ENCODE data around the gene TXNL4B.

The TXNL4B gene

DNA sequence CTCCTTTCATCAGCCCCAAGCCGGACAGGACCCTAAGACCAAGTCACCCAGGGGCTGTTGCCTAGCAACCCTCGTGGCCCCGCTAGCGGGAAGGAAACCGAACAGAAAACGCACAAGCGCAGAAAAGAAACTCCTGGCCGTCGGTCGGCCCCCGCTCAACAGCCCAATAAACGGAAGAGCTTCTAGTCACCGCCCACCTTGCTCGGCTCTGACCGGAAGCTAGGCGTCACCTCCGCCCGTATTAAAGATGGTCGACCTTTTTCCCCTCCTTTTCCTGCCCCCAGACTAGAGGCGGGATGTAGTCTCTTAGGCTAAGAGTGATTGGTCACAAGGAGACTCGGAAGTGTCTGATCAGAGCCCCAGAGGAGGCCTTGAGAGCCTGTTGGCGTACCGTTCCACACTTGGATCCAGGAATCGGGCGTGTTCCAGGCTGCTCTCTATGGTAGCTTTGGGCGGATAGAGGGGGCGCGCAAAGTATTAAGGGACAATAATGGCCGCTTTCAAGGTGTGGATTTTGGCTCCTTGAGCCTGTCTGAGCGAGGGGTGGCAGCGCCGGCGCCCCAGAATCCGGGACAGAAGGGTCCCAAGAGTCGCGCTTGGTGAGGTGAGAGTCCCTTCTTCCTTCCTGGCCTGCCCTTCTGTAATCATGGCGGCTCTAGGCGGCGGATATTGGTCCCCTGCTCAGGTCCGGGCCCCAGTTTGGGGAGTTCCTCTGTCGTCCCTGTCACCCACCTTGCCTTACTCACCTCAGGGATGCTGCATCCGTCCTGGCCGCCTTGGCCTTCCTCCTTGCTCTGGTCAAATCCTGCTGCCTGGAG lies at the start of gene TXNL4B, which contains the start of gene DHX38:
Gene TXNL4B, minus strand, starts transcription at position 173 of the 818 bp plus-strand sequence. CDS start 2,871 bp downstream, outside the sequence.
Gene DHX38, plus strand, starts transcription at position 400 of the 818 bp plus-strand sequence. CDS start 2,311 bp downstream, outside the sequence.
- peak; percentile 98 for DNase-seq

DNA sequence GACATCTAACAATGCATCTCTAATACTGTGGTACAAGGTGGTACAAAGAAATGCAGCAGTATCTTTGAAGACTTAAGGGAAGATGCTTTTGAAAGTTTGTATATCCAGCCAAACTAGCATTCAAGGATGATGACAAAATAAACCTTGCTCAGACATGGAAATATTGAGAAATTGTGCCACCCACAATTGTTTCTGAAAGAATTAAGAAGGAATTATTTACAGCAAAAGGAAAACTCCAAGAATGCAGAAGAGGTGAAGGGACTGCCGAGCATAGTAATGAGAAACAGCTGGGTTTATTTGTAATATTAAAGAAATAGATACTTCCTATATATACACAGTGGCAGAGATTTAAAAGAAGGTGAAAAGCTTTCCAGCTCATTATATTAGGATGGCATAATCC lies 49.1 kb upstream of the TXNL4B start:
- no peak for DNase-seq

GRCh38 chr16:72139908-72140307 lies 46.5 kb upstream of the TXNL4B start:
- no peak for DNase-seq

- no peak for DNase-seq
Observed at GRCh38 chr16:72138064-72138572, 44.7 kb upstream of the TXNL4B start.

DNA sequence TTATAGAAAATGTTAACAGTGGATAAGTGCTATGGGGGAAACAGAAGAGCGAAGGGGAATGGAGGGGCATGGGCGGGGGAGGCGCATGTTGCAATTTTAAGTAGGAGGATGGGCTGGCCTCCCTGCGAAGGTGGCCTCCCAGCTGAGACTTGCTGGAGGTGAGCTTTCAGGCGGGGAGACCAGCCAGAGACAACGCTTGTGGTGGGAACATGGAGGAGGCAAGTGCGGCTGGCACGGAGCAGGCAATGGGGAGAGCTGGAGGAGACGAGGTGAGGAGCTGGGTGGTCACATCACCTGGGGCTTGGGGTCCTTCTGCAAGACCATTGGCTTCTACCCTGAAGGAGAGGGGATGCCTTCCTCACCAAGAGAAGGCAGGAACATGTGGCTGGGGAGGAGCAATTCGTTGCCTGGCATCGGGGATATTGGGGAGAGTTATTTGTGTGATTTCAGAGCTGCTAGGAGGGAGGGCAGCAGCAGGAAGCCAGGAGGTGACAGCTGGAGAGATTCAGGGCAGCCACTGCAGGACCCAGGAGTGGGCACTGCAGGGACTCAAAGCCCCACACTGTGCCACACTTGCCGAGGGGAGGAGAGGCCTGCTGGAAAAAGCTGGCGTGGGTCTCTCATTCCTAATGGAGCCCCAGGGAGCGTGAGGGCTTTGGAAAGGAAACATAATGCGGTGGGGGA lies 44.1 kb upstream of the TXNL4B start:
- no peak for DNase-seq

GRCh38 chr16:72134507-72134906 lies 41.1 kb upstream of the TXNL4B start:
- DNase-seq, result no peak

- no peak for DNase-seq
Observed at GRCh38 chr16:72132726-72133125, 39.3 kb upstream of the TXNL4B start.

DNA sequence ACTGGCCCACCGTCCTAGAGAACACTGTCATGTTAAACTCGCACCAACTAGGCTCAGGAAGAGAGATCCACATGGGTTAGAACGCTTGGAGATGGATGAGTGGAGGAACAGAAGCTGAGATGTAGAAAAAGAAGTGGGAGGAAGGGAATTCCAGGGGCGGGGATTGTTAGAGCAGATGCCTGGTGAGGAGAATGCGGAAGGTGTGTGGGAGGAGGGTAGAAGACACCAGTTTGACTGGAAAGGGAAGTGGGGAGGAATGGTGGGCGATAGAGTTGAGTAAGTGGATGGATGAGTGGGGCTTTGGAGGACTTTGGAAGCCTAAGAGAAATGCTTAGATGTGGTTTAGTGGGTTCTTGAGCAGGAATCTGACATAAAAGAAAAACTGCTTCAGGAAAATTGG lies 37.6 kb upstream of the TXNL4B start:
- DNase-seq, result no peak

GRCh38 chr16:72129976-72130656 lies 36.7 kb upstream of the TXNL4B start:
- DNase-seq, result no peak

DNA sequence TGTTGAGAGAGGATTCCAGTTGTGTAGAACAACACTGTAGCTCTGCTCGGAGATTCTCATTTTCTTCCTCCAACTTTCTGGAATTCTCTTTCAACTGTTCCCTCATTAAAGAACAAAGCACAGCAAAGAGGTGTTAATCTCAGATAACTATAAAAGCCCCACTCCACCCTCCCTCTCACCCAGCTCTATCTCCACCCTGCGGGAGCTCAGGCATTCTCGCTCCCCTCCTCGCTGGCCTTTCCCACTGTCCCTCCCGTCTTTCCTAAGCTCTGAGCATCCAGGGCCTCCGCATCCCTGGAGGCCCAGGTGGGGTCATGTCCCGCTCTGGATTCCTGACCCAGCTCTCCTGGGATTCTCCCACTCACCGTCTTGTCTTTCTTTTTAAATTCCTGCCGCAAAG lies 35.3 kb upstream of the TXNL4B start:
- no peak for DNase-seq

DNA sequence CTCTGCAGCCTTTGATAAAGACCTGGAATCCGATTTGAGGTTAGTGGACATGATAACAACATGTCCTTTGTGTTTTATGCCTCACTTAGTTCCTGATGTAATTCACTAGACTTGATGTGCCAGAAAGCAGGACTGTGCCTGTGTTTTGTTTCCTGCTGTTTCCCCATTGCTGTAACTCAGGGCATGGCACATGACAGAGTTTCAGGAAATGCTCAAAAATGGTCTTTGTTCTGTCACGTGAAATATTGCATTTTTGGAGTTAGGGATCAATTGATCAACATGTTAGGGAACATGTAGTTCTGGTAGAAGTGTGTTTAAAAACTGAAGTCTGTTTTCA lies 33.0 kb upstream of the TXNL4B start:
- no peak for DNase-seq

- no peak for DNase-seq
Observed at GRCh38 chr16:72125635-72126428, 32.4 kb upstream of the TXNL4B start.

DNA sequence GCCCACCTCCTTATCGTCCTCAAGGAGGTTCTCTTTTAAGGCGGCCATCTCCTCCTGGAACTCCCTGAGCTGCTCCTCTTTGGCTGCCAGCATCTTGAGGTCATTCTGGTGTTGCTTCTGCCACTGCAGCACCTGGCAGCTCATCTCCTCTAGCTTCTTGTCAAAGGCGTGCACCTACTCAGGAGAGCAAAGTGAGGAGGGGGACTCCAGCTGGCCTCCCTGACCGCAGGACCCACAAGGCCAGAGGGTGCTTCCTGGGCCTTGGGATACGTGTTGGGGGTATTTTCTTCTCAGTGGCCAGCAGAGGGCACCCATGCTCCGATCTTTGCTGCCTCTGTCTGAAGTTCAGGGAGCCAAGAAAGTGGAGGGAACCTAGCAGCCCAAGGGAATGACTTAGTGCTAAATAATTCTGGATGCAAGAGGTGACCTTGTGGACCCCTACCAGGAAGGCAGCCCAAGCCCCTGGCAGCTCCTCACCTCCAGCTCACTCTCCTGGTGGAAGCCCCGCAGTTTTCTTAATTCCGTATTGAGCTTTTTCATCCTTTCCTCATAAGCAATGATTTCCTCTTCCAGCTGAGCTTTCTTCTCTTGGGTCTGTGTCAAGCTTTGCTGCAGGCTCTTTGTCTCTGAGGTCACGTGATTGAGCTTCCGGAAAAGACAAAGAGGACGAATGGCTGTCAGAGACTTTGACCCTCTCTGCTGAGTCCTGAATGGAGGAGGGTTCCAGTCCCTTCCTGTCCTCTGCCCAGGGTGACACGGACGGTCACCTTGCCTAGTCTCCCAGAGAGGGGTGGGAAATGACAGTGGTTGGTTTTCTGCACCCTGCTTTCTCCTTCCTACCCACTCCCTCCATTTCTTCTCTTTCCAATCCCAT lies 31.6 kb upstream of the TXNL4B start:
- peak; percentile 66 for DNase-seq

GRCh38 chr16:72124148-72124547 lies 30.7 kb upstream of the TXNL4B start:
- DNase-seq, result no peak

DNA sequence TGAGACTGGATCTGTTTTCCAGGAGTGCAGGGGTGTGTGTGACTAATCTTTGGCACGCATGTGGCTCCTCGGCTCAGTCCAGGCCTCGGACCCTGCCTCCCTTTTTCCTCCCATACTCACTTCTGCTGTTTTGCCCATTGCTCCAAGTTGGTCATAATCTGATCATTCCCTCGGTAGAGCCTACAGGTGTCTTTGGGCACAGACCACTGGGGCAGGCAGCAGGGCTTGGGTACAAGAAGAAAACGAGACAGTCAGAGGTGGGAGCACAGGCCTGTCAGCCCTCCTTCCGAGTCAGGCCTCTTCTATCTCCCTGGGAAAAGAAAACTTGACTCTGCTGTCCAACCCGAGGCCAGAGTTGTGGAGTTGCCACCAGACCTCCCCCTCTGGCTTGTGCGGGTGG lies 30.0 kb upstream of the TXNL4B start:
- DNase-seq, result no peak

- no peak for DNase-seq
Observed at GRCh38 chr16:72122916-72123315, 29.5 kb upstream of the TXNL4B start.

GRCh38 chr16:72122308-72122707 lies 28.9 kb upstream of the TXNL4B start:
- no peak for DNase-seq

DNA sequence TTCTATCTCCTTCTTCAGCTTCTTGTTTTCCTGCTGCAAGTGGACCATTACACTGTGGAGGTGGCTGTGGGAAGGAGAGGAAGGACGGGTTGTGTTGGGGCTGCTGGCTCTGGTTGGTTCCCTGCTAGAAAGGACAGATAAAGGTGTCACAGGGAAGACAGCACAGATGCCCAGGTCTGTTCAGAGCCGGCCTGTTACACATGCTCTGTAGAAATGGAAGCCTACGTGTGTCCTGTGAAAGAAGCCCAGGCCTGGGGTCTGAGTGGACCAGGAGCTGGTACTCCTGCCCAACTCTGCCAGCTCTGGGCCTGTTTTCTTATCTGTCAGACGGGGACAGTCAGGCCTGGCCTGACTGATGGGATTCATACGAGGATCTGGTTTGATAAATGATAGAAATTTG lies 26.6 kb upstream of the TXNL4B start:
- DNase-seq, result no peak

GRCh38 chr16:72113616-72113945 lies 20.2 kb upstream of the TXNL4B start:
- no peak for DNase-seq

DNA sequence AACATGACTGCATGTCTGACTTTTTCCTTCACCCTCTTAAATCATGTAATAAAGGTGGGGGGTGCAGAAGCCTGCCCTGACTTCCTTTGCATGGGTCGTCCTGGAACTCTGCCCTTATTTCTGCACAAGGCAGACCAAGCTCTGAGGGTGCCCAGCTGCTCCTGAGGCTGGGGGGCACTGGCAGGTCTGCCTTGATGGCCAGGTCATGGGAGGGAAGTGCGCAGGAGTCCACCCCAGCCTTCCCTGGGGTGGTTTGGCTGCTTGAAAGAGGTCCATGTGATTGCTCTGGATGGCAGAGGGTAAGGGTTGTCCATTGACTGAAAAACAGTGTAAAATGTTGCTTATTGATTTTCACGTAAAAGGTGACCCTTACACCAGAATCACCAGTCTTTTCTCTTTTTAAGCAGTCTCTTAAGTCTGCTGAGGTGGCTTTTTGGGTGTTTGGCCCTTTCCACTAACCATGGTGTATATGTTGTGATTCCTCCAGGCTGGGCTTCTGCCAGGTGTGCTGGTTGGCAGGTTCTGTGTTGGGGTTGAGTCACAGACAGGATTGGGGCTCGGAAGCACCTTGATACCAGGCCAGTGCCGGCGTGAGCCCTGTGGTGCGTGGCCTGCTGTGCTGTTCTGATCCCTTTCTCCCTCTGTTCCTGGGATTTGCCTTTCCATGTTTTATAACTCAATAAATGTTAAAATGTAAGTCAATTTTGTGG lies 19.6 kb upstream of the TXNL4B start:
- DNase-seq, result no peak

DNA sequence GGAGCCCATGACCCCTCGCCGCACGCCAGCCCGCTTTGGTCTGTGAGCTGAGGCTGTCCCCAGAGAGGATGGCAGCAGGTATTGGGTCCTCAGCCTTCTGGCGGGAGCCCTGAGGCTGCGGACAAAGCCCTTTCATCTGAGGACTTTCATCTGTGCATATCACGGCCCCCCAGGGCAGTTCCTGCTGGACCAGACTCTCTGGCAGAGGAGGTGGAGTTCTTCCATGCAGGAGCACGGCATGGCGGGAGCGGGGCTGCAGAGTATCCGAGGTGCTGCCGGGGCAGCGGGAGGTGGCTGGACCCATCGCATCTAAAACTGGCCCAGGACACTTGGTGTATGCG lies 19.0 kb upstream of the TXNL4B start:
- DNase-seq, result no peak
